Erythroblast (primary cell): Measurements from ENCODE around the gene TMEM217.

Experiments used
- GATA1 ChIP-seq: IDR thresholded peaks from 2 replicates; pipeline ENCODE4 v1.6.1; 2011; ENCODE audit warnings: low read depth, mild to moderate bottlenecking, control low read depth, low read length, moderate library complexity
- POLR2A ChIP-seq: IDR thresholded peaks from 2 replicates; pipeline ENCODE4 v1.6.1; 2011; ENCODE audit warnings: mild to moderate bottlenecking, low read length

GRCh38 chr6:37232430-37233017 is 25.4 kb downstream of the TMEM217 start:
- TF ChIP-seq POLR2A, result no peak
- no peak for TF ChIP-seq GATA1
